ENCODE measurements around the gene CFI. TPM values are rescaled to one million over a fixed set of nuclear protein-coding genes. Genes with fewer than 3 reads are reported as not detected.
A peak's percentile ranks its signal among the peaks of the same experiment; 100 is the strongest.

The CFI gene
- total RNA-seq, 2 donors from 2014 or later, result not detected

GRCh38 chr4:109708435-109708834 is 93.4 kb downstream of the CFI start:
- H3K4me1 Mint-ChIP-seq (ENCODE audit: low read depth in 2 of 2), result peaks cover 0 to 5% of the 10 kb centered on the region in 2 donors
- H3K4me3 Mint-ChIP-seq, result no peak overlapping the region
- H3K27ac Mint-ChIP-seq, result no peak overlapping the region
- H3K9me3 Mint-ChIP-seq, result no peaks in the 10 kb centered on the region
- ATAC-seq, result no peak
- no peaks in the 10 kb centered on the region for H3K36me3 Mint-ChIP-seq
- H3K27me3 Mint-ChIP-seq, result no peaks in the 10 kb centered on the region
- no peak for DNase-seq (ENCODE audit: low spot score)

- H3K27ac Mint-ChIP-seq, result peak overlapping the region; percentile 79 to 85
- H3K4me1 Mint-ChIP-seq (ENCODE audit: low read depth in 2 of 2), result peaks cover 20 to 22% of the 10 kb centered on the region in 2 donors
- DNase-seq (ENCODE audit: low spot score) (no peak), ATAC-seq (no peak)
- H3K9me3 Mint-ChIP-seq, result no peaks in the 10 kb centered on the region
- no peaks in the 10 kb centered on the region for H3K27me3 Mint-ChIP-seq
- peak overlapping the region; percentile 96 for H3K4me3 Mint-ChIP-seq
- H3K36me3 Mint-ChIP-seq, result no peaks in the 10 kb centered on the region
Measured at GRCh38 chr4:109703664-109704361, 98.0 kb downstream of the CFI start.

- Mint-ChIP-seq H3K27me3 (no peaks in the 10 kb centered on the region), H3K9me3 (no peaks in the 10 kb centered on the region), H3K27ac (peak within 1 kb of the TSS; percentile 79 to 85), H3K36me3 (no peaks in the 10 kb centered on the region), H3K4me3 (peak within 1 kb of the TSS; percentile 96), H3K4me1 (ENCODE audit: low read depth in 2 of 2) (peaks cover 22 to 28% of the 10 kb centered on the region in 2 donors)
- ATAC-seq (peak; percentile 87 to 88), DNase-seq (ENCODE audit: low spot score) (peak; percentile 70)
Measured at GRCh38 chr4:109702950-109703663, 98.7 kb downstream of the CFI start, which contains the start of gene CASP6. Gene CASP6, minus strand, starts transcription at chr4:109703445. Its CDS starts 50 bp downstream, at chr4:109703395.

- Mint-ChIP-seq H3K4me3 (peak overlapping the region; percentile 96), H3K9me3 (no peaks in the 10 kb centered on the region), H3K4me1 (ENCODE audit: low read depth in 2 of 2) (peaks cover 22 to 28% of the 10 kb centered on the region in 2 donors), H3K27ac (peak overlapping the region; percentile 79 to 85), H3K36me3 (no peaks in the 10 kb centered on the region), H3K27me3 (no peaks in the 10 kb centered on the region)
- no peak for DNase-seq (ENCODE audit: low spot score)
- ATAC-seq, result no peak
Measured at GRCh38 chr4:109701566-109702410, 100.0 kb downstream of the CFI start.

- Mint-ChIP-seq H3K27ac (no peak overlapping the region), H3K4me1 (ENCODE audit: low read depth in 2 of 2) (peaks cover 22 to 28% of the 10 kb centered on the region in 2 donors), H3K9me3 (no peaks in the 10 kb centered on the region), H3K27me3 (no peaks in the 10 kb centered on the region), H3K36me3 (no peaks in the 10 kb centered on the region), H3K4me3 (no peak overlapping the region)
- DNase-seq (ENCODE audit: low spot score), result no peak
- ATAC-seq, result no peak
Measured at GRCh38 chr4:109699553-109700225, 102.1 kb downstream of the CFI start.

- no peaks in the 10 kb centered on the region for H3K27me3 Mint-ChIP-seq
- H3K36me3 Mint-ChIP-seq, result no peaks in the 10 kb centered on the region
- no peaks in the 10 kb centered on the region for H3K9me3 Mint-ChIP-seq
- H3K27ac Mint-ChIP-seq, result no peak overlapping the region
- no peak for DNase-seq (ENCODE audit: low spot score)
- peaks cover 17 to 28% of the 10 kb centered on the region in 2 donors for H3K4me1 Mint-ChIP-seq (ENCODE audit: low read depth in 2 of 2)
- no peak for ATAC-seq
- H3K4me3 Mint-ChIP-seq, result no peak overlapping the region
Measured at GRCh38 chr4:109698656-109699055, 103.1 kb downstream of the CFI start.

GRCh38 chr4:109691411-109691920 is 110.3 kb downstream of the CFI start:
- Mint-ChIP-seq H3K4me1 (ENCODE audit: low read depth in 2 of 2) (peaks cover 16 to 23% of the 10 kb centered on the region in 2 donors), H3K27ac (no peak overlapping the region), H3K4me3 (no peak overlapping the region), H3K36me3 (peaks cover 11% of the 10 kb centered on the region), H3K9me3 (no peaks in the 10 kb centered on the region), H3K27me3 (no peaks in the 10 kb centered on the region)
- no peak for ATAC-seq
- no peak for DNase-seq (ENCODE audit: low spot score)

Other genes starting within 250 kb of the CFI start
- gene MCUB, start 241.8 kb downstream of the CFI start, total RNA-seq, result 10 to 100 TPM; 13.0 to 21.8 TPM
- gene CASP6, start 98.6 kb downstream of the CFI start, total RNA-seq, result 1 to 10 TPM; 5.3 to 7.4 TPM
- 10 to 100 TPM; 11.9 to 14.4 TPM for gene PLA2G12A, start 71.9 kb downstream of the CFI start, total RNA-seq
- gene GAR1, start 13.8 kb upstream of the CFI start, total RNA-seq, result 10 to 100 TPM; 22.1 to 35.2 TPM
- under 1 TPM in 1 of 2 donors, not detected in 1; 0.31 TPM for gene RRH, start 26.0 kb upstream of the CFI start, total RNA-seq
- gene LRIT3, start 46.1 kb upstream of the CFI start, total RNA-seq, result under 1 TPM; 0.07 to 0.73 TPM
- not detected for gene EGF, start 110.9 kb upstream of the CFI start, total RNA-seq